C4-2B (cell line): Measurements from ENCODE around the gene GBX2.
A peak's percentile ranks its signal among the peaks of the same experiment; 100 is the strongest.

Experiments
- H3K27ac ChIP-seq: fragments of 450-650 bp; 2 replicates; pipeline ENCODE4 v1.5.1; 2017
- CTCF ChIP-seq: fragments of 450-650 bp; conservative IDR thresholded peaks from 2 replicates; pipeline ENCODE4 v1.5.1; 2017; ENCODE audit warnings: mild to moderate bottlenecking
- ZFX ChIP-seq: fragments of 450-650 bp; IDR thresholded peaks from 2 replicates; pipeline ENCODE4 v1.6.1; 2017

Gene GBX2

GRCh38 chr2:236168110-236169080 lies at the start of gene GBX2:
Gene GBX2, minus strand, starts transcription at chr2:236168386. Its CDS starts 415 bp downstream, at chr2:236167971.
- TF ChIP-seq ZFX, result no peak
- no peak for TF ChIP-seq CTCF
- peak within 1 kb of the TSS; percentile 60 for H3K27ac ChIP-seq

- TF ChIP-seq ZFX (no peak), CTCF (no peak)
- H3K27ac ChIP-seq, result no peak overlapping the region
Measured at GRCh38 chr2:236217926-236218325, 49.7 kb upstream of the GBX2 start.

DNA sequence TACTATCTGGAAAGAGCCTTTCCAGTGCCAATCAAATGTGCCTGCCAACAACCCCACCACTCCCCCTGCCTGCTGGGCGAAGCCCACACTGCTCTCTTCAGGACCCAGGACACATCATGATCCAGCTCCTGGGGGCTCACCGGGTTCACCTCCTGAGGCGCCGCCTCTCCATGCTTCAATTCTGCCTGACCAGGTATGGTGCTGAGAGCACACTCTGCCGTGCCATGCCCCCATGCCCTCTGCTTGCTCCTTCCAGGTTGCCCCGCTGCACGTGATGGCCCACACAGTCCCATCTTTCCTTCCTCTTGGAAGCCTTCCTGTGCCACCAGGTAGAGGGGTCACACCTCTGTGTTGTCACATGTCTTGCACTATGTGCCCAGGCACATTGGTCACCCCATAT lies 48.5 kb upstream of the GBX2 start:
- no peak overlapping the region for H3K27ac ChIP-seq

DNA sequence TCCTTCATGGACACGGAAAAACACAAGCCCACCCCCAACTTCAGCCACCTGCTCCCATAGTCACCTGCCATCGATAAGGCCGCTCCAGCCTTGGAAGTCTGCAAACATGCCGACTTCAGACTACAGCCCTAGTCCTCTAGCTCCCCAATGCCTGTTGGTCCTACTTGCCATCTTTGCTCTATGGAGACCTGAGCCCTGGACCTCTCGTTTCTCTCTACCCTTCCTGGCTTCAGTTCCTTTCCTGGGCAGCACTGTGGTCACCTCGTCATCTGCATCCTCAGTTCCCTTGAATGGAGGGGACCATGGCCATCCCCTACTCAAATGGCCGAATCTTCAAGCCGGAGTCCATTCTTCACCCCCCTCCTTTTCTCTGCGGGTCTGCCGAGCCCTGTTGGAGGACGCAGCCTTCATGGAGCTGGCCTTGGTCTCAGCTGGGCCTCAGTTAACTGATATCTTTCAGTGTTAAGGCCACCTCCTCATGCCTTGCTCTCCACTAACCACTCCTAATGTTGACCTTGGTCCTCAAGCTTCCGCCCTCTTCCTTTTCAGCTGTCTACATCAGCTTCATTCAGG lies 47.7 kb upstream of the GBX2 start:
- TF ChIP-seq ZFX (no peak), CTCF (no peak)
- H3K27ac ChIP-seq, result no peak overlapping the region

More for the DNA sequence above, 48.5 kb upstream of the GBX2 start:
- TF ChIP-seq ZFX (no peak), CTCF (no peak)

GRCh38 chr2:236215196-236215595 lies 47.0 kb upstream of the GBX2 start:
- no peak for TF ChIP-seq CTCF
- TF ChIP-seq ZFX, result no peak
- no peak overlapping the region for H3K27ac ChIP-seq

- TF ChIP-seq ZFX (no peak), CTCF (no peak)
- no peak overlapping the region for H3K27ac ChIP-seq
Measured at GRCh38 chr2:236214376-236214995, 46.3 kb upstream of the GBX2 start.

DNA sequence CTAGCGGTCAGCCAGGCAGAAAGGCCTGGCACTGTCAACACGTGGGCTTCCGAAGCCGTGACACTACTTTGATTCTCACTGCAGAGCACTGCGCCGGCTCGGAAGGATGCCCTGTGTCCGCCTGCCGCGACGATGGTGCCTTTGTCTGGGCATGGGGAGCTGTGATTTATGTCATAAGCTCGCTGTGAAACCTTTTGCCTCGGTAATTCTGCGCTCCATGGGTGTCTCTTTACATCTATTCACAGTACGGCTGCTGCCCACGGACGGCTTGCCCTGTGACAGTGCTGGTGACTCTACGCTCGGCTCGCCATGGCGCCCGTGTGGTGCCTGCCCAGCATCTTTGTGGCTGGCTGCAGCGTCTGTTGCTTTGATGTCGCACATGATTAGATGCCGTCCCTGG lies 43.1 kb upstream of the GBX2 start:
- TF ChIP-seq CTCF (no peak), ZFX (no peak)
- no peak overlapping the region for H3K27ac ChIP-seq
